Stimulated activated naive B cell treated with anti-CD40 and anti-IgM and Interleukin-4, amounts not matched to agents 10 μg/mL and 1 μg/mL and 100 μg/mL, for 72 hours (primary cell): ENCODE measurements around the gene SUV39H2.
A peak's percentile ranks its signal among the peaks of the same experiment; 100 is the strongest.

Experiments
- ATAC-seq, 2 donors: fragments of 150-1000 bp; cut with Tn5 transposase; replicated peaks; 2 replicates each; pipeline ENCODE4 v1.10.0; 2021; ENCODE audit warnings: moderate library complexity in 1 of 2
- DNase-seq: peaks from one replicate; pipeline ENCODE4 v3.0.0; 2021
- H3K27ac Mint-ChIP-seq: one replicate; pipeline ENCODE4 v1.8.0; 2022; ENCODE audit warnings: mild to moderate bottlenecking, mixed read lengths
- H3K27me3 Mint-ChIP-seq, 2 donors: one replicate each; pipeline ENCODE4 v1.8.0; 2022; ENCODE audit warnings: mixed read lengths in 2 of 2
- H3K36me3 Mint-ChIP-seq, 2 donors: one replicate each; pipeline ENCODE4 v1.8.0; 2022; ENCODE audit warnings: mixed read lengths in 2 of 2, mild to moderate bottlenecking in 1 of 2
- H3K4me1 Mint-ChIP-seq, 2 donors: one replicate each; pipeline ENCODE4 v1.8.0; 2022; ENCODE audit warnings: mixed read lengths in 2 of 2, mild to moderate bottlenecking in 1 of 2
- H3K4me3 Mint-ChIP-seq, 2 donors: one replicate each; pipeline ENCODE4 v1.8.0; 2022; ENCODE audit warnings: mild to moderate bottlenecking in 2 of 2, mixed read lengths in 2 of 2, moderate library complexity in 1 of 2
- H3K9me3 Mint-ChIP-seq, 2 donors: one replicate each; pipeline ENCODE4 v1.8.0; 2022; ENCODE audit warnings: mixed read lengths in 2 of 2, mild to moderate bottlenecking in 1 of 2

SUV39H2 gene, protein sequence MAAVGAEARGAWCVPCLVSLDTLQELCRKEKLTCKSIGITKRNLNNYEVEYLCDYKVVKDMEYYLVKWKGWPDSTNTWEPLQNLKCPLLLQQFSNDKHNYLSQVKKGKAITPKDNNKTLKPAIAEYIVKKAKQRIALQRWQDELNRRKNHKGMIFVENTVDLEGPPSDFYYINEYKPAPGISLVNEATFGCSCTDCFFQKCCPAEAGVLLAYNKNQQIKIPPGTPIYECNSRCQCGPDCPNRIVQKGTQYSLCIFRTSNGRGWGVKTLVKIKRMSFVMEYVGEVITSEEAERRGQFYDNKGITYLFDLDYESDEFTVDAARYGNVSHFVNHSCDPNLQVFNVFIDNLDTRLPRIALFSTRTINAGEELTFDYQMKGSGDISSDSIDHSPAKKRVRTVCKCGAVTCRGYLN

DNA sequence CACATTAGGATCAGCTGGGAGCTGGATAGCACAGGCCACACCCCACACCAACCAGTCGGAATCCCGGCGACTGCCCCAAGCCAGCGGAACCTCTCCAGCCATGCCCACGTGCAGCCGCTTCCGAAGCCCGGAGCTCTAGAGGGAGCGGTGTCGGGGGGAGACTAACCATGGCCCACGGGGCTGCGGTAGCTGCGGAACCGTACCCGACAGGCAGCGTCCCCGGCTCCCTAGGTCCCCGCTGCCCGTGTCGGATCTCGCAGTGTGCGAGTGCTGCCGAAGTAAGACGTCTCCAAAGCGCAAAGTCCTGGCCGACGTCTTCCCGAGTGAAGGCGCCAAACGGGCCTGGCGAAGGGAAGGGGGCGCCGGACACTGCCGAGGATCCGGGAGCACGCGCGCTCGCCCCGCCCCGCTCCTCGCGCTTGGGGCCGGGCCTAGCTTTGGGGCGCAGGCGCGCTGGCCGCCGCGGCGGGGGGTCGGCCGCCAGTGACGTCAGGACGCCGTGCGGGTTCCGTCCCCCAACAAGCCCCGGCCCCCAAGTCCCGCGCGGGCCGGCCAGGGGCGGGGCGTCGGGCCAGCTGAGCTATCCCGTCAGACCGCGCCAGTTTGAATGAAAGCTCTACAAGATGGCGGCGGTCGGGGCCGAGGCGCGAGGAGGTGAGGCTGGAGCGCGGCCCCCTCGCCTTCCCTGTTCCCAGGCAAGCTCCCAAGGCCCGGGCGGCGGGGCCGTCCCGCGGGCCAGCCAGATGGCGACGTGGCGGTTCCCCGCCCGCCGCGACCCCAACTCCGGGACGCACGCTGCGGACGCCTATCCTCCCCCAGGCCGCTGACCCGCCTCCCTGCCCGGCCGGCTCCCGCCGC, at the start of gene SUV39H2:
TSS of gene SUV39H2 (plus strand) at position 601 of the 858 bp plus-strand sequence. CDS start at position 624, 23 bp downstream.
- Mint-ChIP-seq H3K4me1 (peaks cover 11 to 37% of the 10 kb centered on the region in 2 donors), H3K27me3 (no peaks in the 10 kb centered on the region), H3K36me3 (peaks cover 13 to 26% of the 10 kb centered on the region in 2 donors), H3K9me3 (no peaks in the 10 kb centered on the region), H3K4me3 (peak within 1 kb of the TSS; percentile 90 to 96), H3K27ac (peak within 1 kb of the TSS; percentile 94)
- ATAC-seq (peak; percentile 95 to 96), DNase-seq (peak; percentile 93)

DNA sequence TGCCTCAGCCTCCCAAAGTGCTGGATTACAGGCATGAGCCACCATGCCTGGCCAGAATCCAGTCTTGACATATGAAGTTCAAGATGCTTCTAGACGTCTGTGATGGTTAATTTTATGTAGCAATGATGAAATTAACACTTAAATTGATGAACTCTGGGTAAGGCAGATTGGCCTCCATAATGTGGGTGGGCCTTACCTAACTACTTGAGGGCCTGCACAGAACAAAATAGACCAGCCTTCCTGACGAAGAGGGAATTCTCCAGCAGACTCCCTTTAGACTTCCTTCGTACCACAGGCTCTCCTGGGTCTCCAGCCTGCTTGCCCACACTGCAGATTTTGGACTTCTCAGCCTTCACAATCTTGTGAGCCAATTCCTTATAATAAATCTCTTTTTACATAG, 45.6 kb upstream of the SUV39H2 start:
- DNase-seq, result no peak
- no peak for ATAC-seq
- Mint-ChIP-seq H3K27me3 (no peaks in the 10 kb centered on the region), H3K9me3 (no peaks in the 10 kb centered on the region), H3K4me1 (peaks cover 5 to 8% of the 10 kb centered on the region in 2 donors), H3K4me3 (no peak overlapping the region), H3K27ac (no peak overlapping the region), H3K36me3 (peaks cover 7 to 8% of the 10 kb centered on the region in 2 donors)

DNA sequence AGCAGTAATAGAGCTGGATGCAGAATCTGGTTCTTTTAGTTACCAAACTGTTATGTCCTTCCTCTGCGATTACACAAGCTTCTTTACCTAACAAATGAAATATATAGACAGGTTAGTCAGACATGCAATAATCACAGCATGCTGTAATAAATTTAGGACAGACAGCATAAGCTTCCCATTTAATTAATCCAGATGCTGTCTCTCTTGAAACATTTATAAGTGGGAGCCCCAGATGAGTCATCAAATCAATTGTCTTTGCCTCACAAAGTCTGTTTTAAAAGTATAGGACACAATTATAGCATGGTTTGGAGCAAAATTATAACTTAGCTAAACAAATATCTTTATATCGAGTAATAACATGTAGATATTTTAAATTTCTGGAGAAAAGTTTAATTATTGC, 42.5 kb upstream of the SUV39H2 start:
- Mint-ChIP-seq H3K27ac (no peak overlapping the region), H3K36me3 (peaks cover 11 to 19% of the 10 kb centered on the region in 2 donors), H3K27me3 (no peaks in the 10 kb centered on the region), H3K4me3 (no peak overlapping the region), H3K9me3 (no peaks in the 10 kb centered on the region), H3K4me1 (peaks cover 8 to 17% of the 10 kb centered on the region in 2 donors)
- DNase-seq (no peak), ATAC-seq (no peak)

DNA sequence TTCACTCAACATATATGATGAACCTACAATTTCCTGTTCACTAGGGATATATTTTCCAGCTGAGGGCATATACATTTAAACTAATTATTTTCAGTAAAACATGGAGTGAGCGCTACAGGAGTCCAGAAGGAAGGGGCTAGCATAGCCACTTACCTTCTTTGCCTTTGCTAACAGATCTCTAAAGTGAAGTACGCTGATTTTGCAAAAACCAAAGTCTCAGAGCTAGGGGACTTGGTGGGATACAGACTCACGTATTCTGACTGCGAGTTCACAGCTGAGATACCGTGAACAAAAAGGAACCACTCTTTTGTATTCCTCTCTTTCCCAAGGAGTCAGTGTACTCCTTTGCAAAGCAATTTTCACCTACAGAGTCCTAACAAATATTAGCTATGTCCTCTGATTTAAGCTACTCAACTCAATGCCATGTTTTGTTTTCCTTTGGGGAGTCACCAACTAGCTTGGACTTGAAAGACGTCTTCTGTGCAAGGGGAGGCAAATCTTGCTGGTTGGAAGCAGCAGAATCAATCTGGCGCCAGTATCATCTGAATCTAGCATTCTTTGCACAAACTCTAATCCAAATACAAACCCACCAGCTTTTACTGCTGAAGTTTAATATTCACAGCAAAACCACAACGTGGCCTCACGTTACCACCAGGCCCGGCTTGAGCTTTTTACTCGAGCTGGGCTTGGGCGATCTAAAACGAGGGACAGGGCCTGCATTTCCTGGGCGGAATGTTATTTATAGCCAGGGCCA, 41.5 kb upstream of the SUV39H2 start:
- peaks cover 17 to 28% of the 10 kb centered on the region in 2 donors for H3K36me3 Mint-ChIP-seq
- no peaks in the 10 kb centered on the region for H3K9me3 Mint-ChIP-seq
- H3K4me1 Mint-ChIP-seq, result peaks cover 8 to 17% of the 10 kb centered on the region in 2 donors
- DNase-seq (no peak), ATAC-seq (no peak)
- peak overlapping the region; percentile 97 for H3K4me3 Mint-ChIP-seq
- peak overlapping the region; percentile 99 for H3K27ac Mint-ChIP-seq
- no peaks in the 10 kb centered on the region for H3K27me3 Mint-ChIP-seq

DNA sequence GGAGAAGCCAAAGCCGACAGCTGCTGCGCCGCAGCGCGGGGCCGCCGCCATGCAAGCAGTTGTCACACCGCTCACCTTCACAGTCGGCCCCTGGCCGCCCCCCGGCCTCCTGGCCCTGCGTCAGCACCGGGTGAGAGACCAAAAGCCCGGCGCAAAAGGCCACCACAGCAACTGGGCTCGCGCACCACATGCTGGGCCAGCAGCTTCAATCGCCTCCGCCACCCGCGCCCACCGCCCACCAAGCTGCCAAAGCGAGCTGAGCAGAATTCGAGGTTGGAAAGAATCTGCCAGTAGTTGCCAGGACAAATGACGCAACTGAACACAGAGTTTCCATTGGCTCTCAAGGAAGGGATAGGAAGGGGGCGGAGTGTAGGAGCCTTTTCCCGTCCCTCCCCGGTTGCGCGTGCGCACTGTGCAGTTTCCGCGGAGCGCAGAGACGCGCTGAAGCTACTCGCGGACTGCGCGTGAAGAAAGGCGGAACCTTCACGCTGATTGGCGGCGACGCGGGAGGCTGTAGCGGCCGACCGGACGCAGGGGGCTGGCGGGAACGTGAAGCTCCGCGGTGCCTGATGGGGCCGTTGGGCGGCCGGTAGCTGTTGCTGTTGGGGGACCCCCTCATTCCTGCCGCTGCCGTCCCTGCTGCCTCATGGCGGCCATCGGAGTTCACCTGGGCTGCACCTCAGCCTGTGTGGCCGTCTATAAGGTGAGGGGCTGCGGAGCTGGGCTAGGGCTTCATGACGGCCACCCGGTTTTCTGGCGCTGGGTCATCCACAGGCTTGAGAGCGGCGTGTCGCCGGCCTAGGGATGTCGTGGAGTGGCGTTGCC, 40.7 kb upstream of the SUV39H2 start, which contains the start of the genes CDNF, HSPA14 and MSANTD7:
TSS of gene CDNF (minus strand) at position 281 of the 825 bp plus-strand sequence. CDS start at position 190, 91 bp downstream.
TSS of gene HSPA14 (plus strand) at position 550 of the 825 bp plus-strand sequence. CDS start at position 647, 97 bp downstream.
TSS of gene MSANTD7 (plus strand) at position 550 of the 825 bp plus-strand sequence. CDS start 3,979 bp downstream, outside the sequence.
- H3K27ac Mint-ChIP-seq, result peak within 1 kb of the TSS; percentile 99
- ATAC-seq (peak; percentile 93 to 94), DNase-seq (peak; percentile 99)
- H3K9me3 Mint-ChIP-seq, result no peaks in the 10 kb centered on the region
- peak within 1 kb of the TSS; percentile 97 for H3K4me3 Mint-ChIP-seq
- peaks cover 18 to 34% of the 10 kb centered on the region in 2 donors for H3K36me3 Mint-ChIP-seq
- peaks cover 9 to 17% of the 10 kb centered on the region in 2 donors for H3K4me1 Mint-ChIP-seq
- no peaks in the 10 kb centered on the region for H3K27me3 Mint-ChIP-seq

DNA sequence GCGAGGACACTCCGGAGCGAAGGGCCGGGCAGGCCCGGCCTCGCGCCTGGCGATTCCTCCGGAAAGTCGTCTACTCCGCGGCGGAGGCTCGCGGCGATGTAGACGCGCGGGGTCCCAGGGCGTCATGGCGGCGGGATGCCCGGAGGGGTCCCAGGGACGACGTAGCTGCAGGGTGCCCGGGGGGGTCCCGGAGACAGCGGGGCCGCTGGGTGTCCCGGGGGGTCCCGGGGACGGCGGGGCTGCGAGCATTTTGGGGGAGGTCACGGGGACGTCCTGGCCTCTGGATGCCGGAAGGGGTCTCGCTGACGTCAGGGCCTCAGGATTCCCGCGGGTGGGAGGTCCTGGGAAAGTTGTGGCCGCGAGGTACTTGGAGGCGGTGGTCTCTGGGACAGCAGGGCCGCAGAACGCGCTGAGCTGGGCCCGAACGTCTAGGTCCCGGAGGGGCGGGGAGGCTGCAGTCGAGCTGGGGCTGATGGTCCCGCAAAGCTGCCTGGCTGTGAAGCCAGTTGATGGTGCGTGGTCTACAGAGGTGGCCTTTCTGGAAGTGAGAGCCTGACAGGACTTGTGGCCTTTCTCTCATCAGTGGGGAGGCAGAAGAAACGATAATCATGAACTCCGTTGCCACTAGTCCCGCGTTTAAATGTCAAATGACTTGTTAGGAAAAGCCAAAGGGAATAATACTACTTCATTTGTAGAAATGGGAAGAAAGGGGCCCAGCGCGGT, 39.9 kb upstream of the SUV39H2 start:
- Mint-ChIP-seq H3K36me3 (peaks cover 22 to 38% of the 10 kb centered on the region in 2 donors), H3K4me3 (peak overlapping the region; percentile 97), H3K27me3 (no peaks in the 10 kb centered on the region), H3K27ac (peak overlapping the region; percentile 99), H3K9me3 (no peaks in the 10 kb centered on the region), H3K4me1 (peaks cover 9 to 17% of the 10 kb centered on the region in 2 donors)
- ATAC-seq (peak; percentile 17 to 24), DNase-seq (peak; percentile 13)

DNA sequence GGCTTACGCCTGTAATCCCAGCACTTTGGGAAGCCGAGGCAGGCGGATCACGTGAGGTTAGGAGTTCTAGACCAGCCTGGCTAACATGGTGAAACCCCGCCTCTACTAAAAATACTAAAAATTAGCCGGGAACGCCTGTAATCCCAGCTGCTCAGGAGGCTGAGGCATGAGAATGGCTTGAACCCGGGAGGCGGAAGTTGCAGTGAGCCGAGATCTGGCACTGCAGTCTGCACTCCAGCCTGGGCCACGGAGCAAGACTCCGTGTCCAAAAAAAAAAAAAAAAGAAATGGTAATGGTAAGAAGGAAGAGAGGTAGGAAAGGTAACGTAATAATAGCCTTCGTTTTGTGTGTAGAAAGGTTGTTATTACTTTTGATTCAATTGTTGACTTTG, 39.4 kb upstream of the SUV39H2 start:
- peaks cover 22 to 39% of the 10 kb centered on the region in 2 donors for H3K36me3 Mint-ChIP-seq
- H3K4me1 Mint-ChIP-seq, result peaks cover 9 to 17% of the 10 kb centered on the region in 2 donors
- peak overlapping the region; percentile 97 for H3K4me3 Mint-ChIP-seq
- ATAC-seq, result no peak
- no peaks in the 10 kb centered on the region for H3K27me3 Mint-ChIP-seq
- DNase-seq, result no peak
- peak overlapping the region; percentile 99 for H3K27ac Mint-ChIP-seq
- no peaks in the 10 kb centered on the region for H3K9me3 Mint-ChIP-seq

DNA sequence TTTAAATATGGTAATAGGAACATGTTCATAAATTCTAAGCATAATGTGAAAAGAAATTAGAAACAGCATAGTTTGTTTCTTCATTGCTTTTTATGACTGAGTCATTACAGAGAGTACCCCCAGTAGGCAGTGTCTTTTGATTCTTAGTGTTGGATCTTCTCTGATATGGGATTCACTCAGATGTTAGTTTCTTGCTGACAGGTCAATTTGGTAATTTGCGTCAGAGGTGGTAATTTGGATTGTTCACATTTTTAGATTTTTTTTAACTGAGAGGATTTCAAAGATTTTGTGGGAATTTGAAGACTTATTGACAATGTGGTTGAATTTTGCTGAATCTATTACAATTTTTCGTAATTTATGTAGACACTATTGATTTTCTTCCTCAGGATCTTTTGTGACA, 38.5 kb upstream of the SUV39H2 start:
- Mint-ChIP-seq H3K27ac (no peak overlapping the region), H3K36me3 (peaks cover 21 to 42% of the 10 kb centered on the region in 2 donors), H3K27me3 (no peaks in the 10 kb centered on the region), H3K4me3 (no peak overlapping the region), H3K4me1 (peaks cover 8 to 17% of the 10 kb centered on the region in 2 donors), H3K9me3 (no peaks in the 10 kb centered on the region)
- ATAC-seq (no peak), DNase-seq (no peak)

DNA sequence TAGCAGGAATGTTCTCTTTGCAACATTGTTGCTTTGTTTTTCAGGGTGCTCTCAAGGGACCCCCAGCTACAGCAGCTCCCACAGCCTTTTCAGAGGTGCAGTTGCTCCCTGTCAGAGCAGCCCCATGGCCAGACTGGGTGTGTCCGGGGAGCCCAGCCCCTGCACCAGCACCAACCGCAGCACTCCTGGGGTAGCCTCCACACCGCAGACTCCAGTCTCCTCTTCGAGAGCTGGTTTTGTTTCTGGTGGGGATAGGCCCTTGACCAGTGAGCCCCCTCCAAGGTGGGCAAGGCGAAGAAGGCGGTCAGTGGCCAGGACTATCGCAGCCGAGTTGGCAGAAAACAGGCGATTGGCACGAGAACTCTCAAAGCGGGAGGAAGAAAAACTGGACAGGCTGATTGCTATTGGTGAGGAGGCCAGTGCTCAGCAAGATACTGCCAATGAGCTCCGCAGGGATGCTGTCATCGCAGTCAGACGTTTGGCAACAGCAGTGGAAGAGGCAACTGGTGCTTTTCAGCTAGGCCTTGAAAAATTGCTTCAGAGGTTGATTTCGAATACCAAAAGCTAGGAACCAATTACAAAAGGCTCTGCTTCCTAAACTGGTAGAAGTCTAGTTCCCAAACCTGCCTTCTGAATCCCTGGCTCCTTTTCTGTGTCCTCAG, 35.2 kb upstream of the SUV39H2 start:
- DNase-seq, result no peak
- Mint-ChIP-seq H3K9me3 (no peaks in the 10 kb centered on the region), H3K4me1 (peaks cover 4 to 9% of the 10 kb centered on the region in 2 donors), H3K27ac (no peak overlapping the region), H3K36me3 (peaks cover 20 to 44% of the 10 kb centered on the region in 2 donors), H3K4me3 (no peak overlapping the region), H3K27me3 (no peaks in the 10 kb centered on the region)
- ATAC-seq, result no peak

DNA sequence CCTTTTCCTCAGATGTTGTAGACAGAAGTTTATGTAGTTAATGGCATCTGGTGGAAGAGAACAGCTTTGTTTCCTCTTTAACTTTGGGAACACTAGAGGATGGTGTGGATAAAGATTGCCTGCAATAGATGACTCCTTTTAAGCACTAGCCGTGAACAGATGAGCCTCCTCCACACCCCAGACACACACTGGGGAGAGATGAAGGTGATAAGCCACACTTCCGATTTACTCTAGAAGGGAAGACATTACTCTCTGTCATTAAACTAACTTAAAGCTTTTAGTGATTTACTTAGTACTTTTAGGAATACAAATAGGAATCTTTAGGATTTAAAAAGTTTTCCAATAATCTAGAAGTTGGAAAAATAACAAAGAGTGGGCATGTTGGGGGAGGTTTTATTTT, 33.7 kb upstream of the SUV39H2 start:
- H3K36me3 Mint-ChIP-seq, result peaks cover 20 to 44% of the 10 kb centered on the region in 2 donors
- no peak overlapping the region for H3K4me3 Mint-ChIP-seq
- no peak overlapping the region for H3K27ac Mint-ChIP-seq

DNA sequence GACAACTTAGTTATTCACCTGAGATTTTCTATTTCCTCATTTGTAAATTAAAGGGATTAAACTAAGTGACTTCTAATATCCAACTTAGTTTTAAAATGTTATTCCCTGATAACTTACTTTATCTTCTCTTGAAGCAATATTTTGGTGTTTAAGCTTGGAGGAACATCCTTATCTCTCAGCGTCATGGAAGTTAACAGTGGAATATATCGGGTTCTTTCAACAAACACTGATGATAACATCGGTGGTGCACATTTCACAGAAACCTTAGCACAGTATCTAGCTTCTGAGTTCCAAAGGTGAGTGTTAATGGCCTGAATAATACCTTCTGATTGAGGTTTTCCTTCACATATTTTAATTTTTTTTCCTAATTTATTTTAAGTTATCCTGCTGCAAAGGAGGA, 26.4 kb upstream of the SUV39H2 start:
- Mint-ChIP-seq H3K4me1 (no peaks in the 10 kb centered on the region), H3K36me3 (peaks cover 15 to 30% of the 10 kb centered on the region in 2 donors), H3K27ac (no peak overlapping the region), H3K27me3 (no peaks in the 10 kb centered on the region), H3K9me3 (no peaks in the 10 kb centered on the region), H3K4me3 (no peak overlapping the region)
- DNase-seq (no peak), ATAC-seq (no peak)

More for the DNA sequence above, 33.7 kb upstream of the SUV39H2 start:
- no peaks in the 10 kb centered on the region for H3K27me3 Mint-ChIP-seq
- no peak for ATAC-seq
- H3K9me3 Mint-ChIP-seq, result no peaks in the 10 kb centered on the region
- no peak for DNase-seq
- peaks cover 0 to 1% of the 10 kb centered on the region in 2 donors for H3K4me1 Mint-ChIP-seq

DNA sequence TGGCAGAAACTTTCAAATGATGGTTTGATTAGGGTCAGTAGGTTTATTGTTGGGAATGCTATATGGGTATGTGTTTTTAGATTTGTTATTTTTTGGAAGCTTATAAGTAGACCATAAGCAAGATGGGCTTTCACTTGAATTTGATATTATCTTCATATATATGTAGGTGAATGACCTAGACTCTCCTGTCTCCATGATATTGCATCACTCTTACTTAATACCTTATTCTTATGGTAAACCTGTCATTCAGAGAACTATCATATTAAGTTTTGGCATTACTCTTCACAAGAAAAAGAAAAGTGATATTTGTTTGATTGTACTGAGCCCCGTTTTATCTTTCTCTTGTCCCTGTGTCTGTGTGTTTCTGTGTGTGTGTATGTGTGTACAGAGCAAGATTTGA, 23.2 kb upstream of the SUV39H2 start:
- Mint-ChIP-seq H3K27me3 (no peaks in the 10 kb centered on the region), H3K9me3 (no peaks in the 10 kb centered on the region), H3K4me3 (no peak overlapping the region), H3K4me1 (peaks cover 0 to 3% of the 10 kb centered on the region in 2 donors), H3K27ac (no peak overlapping the region), H3K36me3 (peaks cover 22 to 50% of the 10 kb centered on the region in 2 donors)
- ATAC-seq (no peak), DNase-seq (no peak)
